K562 (cell line): Measurements from ENCODE around the gene CCDC106. TPM values are rescaled to one million over a fixed set of nuclear protein-coding genes. Genes with fewer than 3 reads are reported as not detected.

Source experiments
- ATAC-seq: fragments of 200-7000 bp; cut with Tn5 transposase; 3 replicates; pipeline ENCODE4 v1.9.1; 2020; ENCODE audit warnings: moderate library complexity
- BruUV-seq: library from RNA; stranded (reverse); fragments of 400-500 nt; replicated peaks from 2 replicates; lab custom pipeline; 2021; lab: Mats Ljungman, UMichigan
- CTCF ChIA-PET: fragments of 300-600 bp; formaldehyde crosslinking; extraction: SDS; loops from one replicate; lab custom pipeline; 2021; ENCODE audit warnings: low intra/inter-chr PET ratio; lab: Yijun Ruan, JAX
- POLR2A ChIA-PET: fragments of 300-600, 350-650 bp; sonication (Branson Sonifier 250); formaldehyde crosslinking; extraction: SDS; loops from one replicate; lab custom pipeline; 2021; ENCODE audit warnings: antibody characterized with exemption, inconsistent platforms; lab: Yijun Ruan, JAX
- DNase-seq, 4 experiments: peaks; one replicate each; pipeline versions ENCODE4 v3.0.0 to v3.0.0-alpha.2; 2011 to 2018; ENCODE audit warnings: low spot score in 3 of 4, mixed read lengths in 3 of 4; ENCODE audit errors: extremely low read depth in 1 of 4
- FAIRE-seq: peaks from 2 replicates; lab custom pipeline; 2011; peaks lifted over from hg19 to GRCh38; lab: Jason Lieb, UNC
- H2AFZ ChIP-seq: 2 replicates; pipeline ENCODE4 v1.6.0; 2011; ENCODE audit warnings: low read depth, low read length, control low read depth, inconsistent platforms
- H3K27ac ChIP-seq: fragments of 200-600 bp; 3 replicates; pipeline ENCODE4 v1.8.0; 2011; ENCODE audit warnings: low read depth, mild to moderate bottlenecking, control low read depth, inconsistent platforms, low read length, moderate library complexity, mixed read lengths; ENCODE audit errors: extremely low read depth
- H3K27me3 ChIP-seq, 2 experiments: fragments of 300-600 bp in 1 of 2; 2 replicates in 1 of 2; 3 replicates in 1 of 2; pipeline versions ENCODE4 v1.6.0 to v1.8.0; 2011; ENCODE audit warnings: inconsistent platforms in 2 of 2, low read length in 2 of 2, mild to moderate bottlenecking in 1 of 2, mixed read lengths in 1 of 2, moderate library complexity in 1 of 2; ENCODE audit not compliant: control insufficient read depth in 2 of 2, insufficient read depth in 2 of 2
- H3K36me3 ChIP-seq: fragments of 300-600 bp; 3 replicates; pipeline ENCODE4 v1.8.0; 2011; ENCODE audit warnings: mild to moderate bottlenecking, low read length, inconsistent platforms; ENCODE audit not compliant: control insufficient read depth, insufficient read depth
- H3K4me1 ChIP-seq, 2 experiments: fragments of 200-600 bp in 1 of 2; replicated peaks in 1 of 2; 2 replicates in 1 of 2; 3 replicates in 1 of 2; pipeline versions ENCODE4 v1.5.1 to v1.8.0; 2011; ENCODE audit warnings: inconsistent platforms in 2 of 2, low read length in 2 of 2, mild to moderate bottlenecking in 1 of 2, mixed read lengths in 1 of 2, moderate library complexity in 1 of 2; ENCODE audit not compliant: control insufficient read depth in 2 of 2, insufficient read depth in 2 of 2
- H3K4me2 ChIP-seq: 2 replicates; pipeline ENCODE4 v1.6.1; 2011; ENCODE audit warnings: low read length, control low read depth, inconsistent platforms, mixed read lengths; ENCODE audit not compliant: insufficient read depth
- H3K4me3 ChIP-seq: fragments of 200-600 bp; sonication (generic), shearing (Covaris generic); 2 replicates; pipeline ENCODE4 v1.5.1; 2016; ENCODE audit warnings: control low read depth, inconsistent platforms
- H3K79me2 ChIP-seq: fragments of 200-600 bp; 3 replicates; pipeline ENCODE4 v1.8.0; 2011; ENCODE audit warnings: low read length, inconsistent platforms; ENCODE audit not compliant: control insufficient read depth, insufficient read depth
- H3K9ac ChIP-seq, 2 experiments: 2 replicates each; pipeline versions ENCODE4 v1.6.0 to v1.6.1; 2011; ENCODE audit warnings: low read depth in 2 of 2, low read length in 2 of 2, control low read depth in 1 of 2, inconsistent platforms in 1 of 2, mild to moderate bottlenecking in 1 of 2, mixed read lengths in 1 of 2; ENCODE audit not compliant: insufficient read depth in 1 of 2
- H3K9me1 ChIP-seq: one replicate; pipeline ENCODE4 v1.6.0; 2011; ENCODE audit warnings: inconsistent platforms, mild to moderate bottlenecking, low read length, moderate library complexity; ENCODE audit not compliant: control insufficient read depth, insufficient read depth
- H3K9me3 ChIP-seq: replicated peaks from 2 replicates; pipeline ENCODE4 v1.5.1; 2011; ENCODE audit warnings: low read depth, low read length, inconsistent platforms; ENCODE audit not compliant: control insufficient read depth, insufficient read depth
- H4K20me1 ChIP-seq: replicated peaks from 2 replicates; pipeline ENCODE4 v1.6.1; 2011; ENCODE audit warnings: low read length, inconsistent platforms, mixed read lengths; ENCODE audit not compliant: control insufficient read depth, insufficient read depth
- BRD4 ChIP-seq: fragments of 200-600 bp; sonication (generic); IDR thresholded peaks from 2 replicates; pipeline ENCODE4 v1.6.1; 2017; ENCODE audit warnings: inconsistent platforms
- EGR1 ChIP-seq: fragments of 450-650 bp; conservative IDR thresholded peaks from 2 replicates; pipeline ENCODE4 v1.6.1; 2017; ENCODE audit warnings: mild to moderate bottlenecking
- ETS2 ChIP-seq: IDR thresholded peaks from 2 replicates; pipeline ENCODE4 v1.6.1; 2016; ENCODE audit warnings: borderline replicate concordance, missing genetic modification characterization, mild to moderate bottlenecking, moderate library complexity, missing compliant biosample characterization; ENCODE audit not compliant: poor library complexity, severe bottlenecking
- GABPB2 ChIP-seq: fragments of 250-450 bp; sonication (Bioruptor Pico); conservative IDR thresholded peaks from 2 replicates; pipeline ENCODE4 v1.5.1; 2021; ENCODE audit warnings: mild to moderate bottlenecking
- IFI16 ChIP-seq: fragments of 250-450 bp; sonication (Bioruptor Pico); IDR thresholded peaks from 2 replicates; pipeline ENCODE4 v2.1.2; 2022; ENCODE audit warnings: mild to moderate bottlenecking, inconsistent platforms
- MCM2 ChIP-seq: fragments of 450-650 bp; IDR thresholded peaks from 2 replicates; pipeline ENCODE4 v1.6.1; 2017; ENCODE audit warnings: low read depth, mild to moderate bottlenecking
- MLX ChIP-seq, 2 experiments: fragments of 450-650 bp in 1 of 2; sonication (generic) in 1 of 2; formaldehyde crosslinking; conservative IDR thresholded peaks; 2 replicates each; pipeline versions ENCODE4 v1.4.0 to v1.8.1; 2020 to 2022; ENCODE audit warnings: mild to moderate bottlenecking in 1 of 2, missing genetic modification reagents in 1 of 2
- MTA1 ChIP-seq: fragments of 450-650 bp; IDR thresholded peaks from 2 replicates; pipeline ENCODE4 v1.6.1; 2017; ENCODE audit warnings: borderline replicate concordance
- PKNOX1 ChIP-seq: fragments of 450-650 bp; IDR thresholded peaks from 2 replicates; pipeline ENCODE4 v1.6.1; 2016
- PTBP1 ChIP-seq: fragments of 200-400 bp; formaldehyde crosslinking; IDR thresholded peaks from 2 replicates; pipeline ENCODE4 v1.6.1; 2017; ENCODE audit warnings: low read depth, low read length
- SMARCB1 ChIP-seq: IDR thresholded peaks from 2 replicates; pipeline ENCODE4 v1.6.1; 2011; ENCODE audit warnings: improper control_type of control experiment, low read depth; ENCODE audit not compliant: insufficient read length
- TOE1 ChIP-seq, 2 experiments: fragments of 450-650 bp in 1 of 2; sonication (generic) in 1 of 2; formaldehyde crosslinking in 1 of 2; IDR thresholded peaks; 2 replicates each; pipeline versions ENCODE4 v1.7.1 to v1.8.0; 2016 to 2022; ENCODE audit warnings: borderline replicate concordance in 2 of 2, mild to moderate bottlenecking in 2 of 2, antibody characterized with exemption in 1 of 2, inconsistent platforms in 1 of 2, low read depth in 1 of 2, missing genetic modification reagents in 1 of 2, moderate library complexity in 1 of 2
- ZEB2 ChIP-seq: fragments of 450-650 bp; IDR thresholded peaks from 2 replicates; pipeline ENCODE4 v1.6.1; 2016
- ZNF140 ChIP-seq: fragments of 250-450 bp; sonication (Bioruptor Pico); IDR thresholded peaks from 2 replicates; pipeline ENCODE4 v1.8.0; 2021; ENCODE audit warnings: moderate library complexity, mild to moderate bottlenecking, inconsistent platforms
- ZNF217 ChIP-seq: sonication (generic); formaldehyde crosslinking; IDR thresholded peaks from 2 replicates; pipeline ENCODE4 v1.8.0; 2022; ENCODE audit warnings: mild to moderate bottlenecking, missing genetic modification reagents
- WGBS: fragments of 100-300 bp; shearing (Covaris generic); methylation state at CpG from one replicate; pipeline ENCODE4 v1.1.6; 2016; ENCODE audit warnings: low coverage, mixed read lengths; ENCODE audit not compliant: insufficient coverage; ENCODE audit errors: missing lambda C conversion rate; 5-methylcytosine and 5-hydroxymethylcytosine counted together
- in situ Hi-C: fragments of 300-500 bp; cut with MboI; formaldehyde crosslinking; loops from 4 replicates; pipeline ENCODE4 v1.15.0; 2018; ENCODE audit warnings: inconsistent platforms, mixed read lengths
- intact Hi-C: fragments of 100-400 bp; cut with micrococcal nuclease; formaldehyde crosslinking; loops from 2 replicates; pipeline ENCODE4 v1.14.2; 2022
- polyA plus RNA-seq, 8 experiments: library from polyadenylated mRNA; depleted of rRNA in 4 of 8; stranded (reverse) in 5 of 8; unstranded in 3 of 8; fragments of >200 nt; fragmentation: Nextera tagmentation in 2 of 8; fragmentation: Illumina TruSeq in 1 of 8; extraction: Ambion mirVana in 2 of 8; extraction: Trizol in 1 of 8; gene quantifications; 2 replicates each; pipeline versions ENCODE4 v1.2.1 to v1.2.3, GENCODE V29; 2011 to 2014; ENCODE audit warnings: inconsistent platforms in 1 of 8, missing spikeins in 1 of 8
- total RNA-seq, 7 experiments: library from RNA; depleted of rRNA in 6 of 7; stranded (reverse); fragments of >200 nt in 6 of 7; fragmentation: Illumina TruSeq in 2 of 7; extraction: Trizol in 2 of 7; gene quantifications; 2 replicates each; pipeline versions ENCODE4 v1.2.1 to v1.2.3, GENCODE V29; 2011 to 2021; ENCODE audit warnings: low replicate concordance in 1 of 7
- TF ChIP-seq, protein P1 (sequence below), 2 experiments: IDR thresholded peaks in 1 of 2; conservative IDR thresholded peaks in 1 of 2; 2 replicates each; pipeline ENCODE4 v1.6.1; 2016; ENCODE audit warnings: low read depth in 2 of 2, mild to moderate bottlenecking in 1 of 2, missing compliant biosample characterization in 1 of 2, missing genetic modification characterization in 1 of 2, moderate library complexity in 1 of 2

Gene CCDC106
- total and polyA plus RNA-seq, 9 of the 15 experiments (the other 6 are each of a cell fraction or from before 2014, with no cell fraction given), result 0.10 to 27.5 (median 15.0) TPM; not detected in 1

DNA sequence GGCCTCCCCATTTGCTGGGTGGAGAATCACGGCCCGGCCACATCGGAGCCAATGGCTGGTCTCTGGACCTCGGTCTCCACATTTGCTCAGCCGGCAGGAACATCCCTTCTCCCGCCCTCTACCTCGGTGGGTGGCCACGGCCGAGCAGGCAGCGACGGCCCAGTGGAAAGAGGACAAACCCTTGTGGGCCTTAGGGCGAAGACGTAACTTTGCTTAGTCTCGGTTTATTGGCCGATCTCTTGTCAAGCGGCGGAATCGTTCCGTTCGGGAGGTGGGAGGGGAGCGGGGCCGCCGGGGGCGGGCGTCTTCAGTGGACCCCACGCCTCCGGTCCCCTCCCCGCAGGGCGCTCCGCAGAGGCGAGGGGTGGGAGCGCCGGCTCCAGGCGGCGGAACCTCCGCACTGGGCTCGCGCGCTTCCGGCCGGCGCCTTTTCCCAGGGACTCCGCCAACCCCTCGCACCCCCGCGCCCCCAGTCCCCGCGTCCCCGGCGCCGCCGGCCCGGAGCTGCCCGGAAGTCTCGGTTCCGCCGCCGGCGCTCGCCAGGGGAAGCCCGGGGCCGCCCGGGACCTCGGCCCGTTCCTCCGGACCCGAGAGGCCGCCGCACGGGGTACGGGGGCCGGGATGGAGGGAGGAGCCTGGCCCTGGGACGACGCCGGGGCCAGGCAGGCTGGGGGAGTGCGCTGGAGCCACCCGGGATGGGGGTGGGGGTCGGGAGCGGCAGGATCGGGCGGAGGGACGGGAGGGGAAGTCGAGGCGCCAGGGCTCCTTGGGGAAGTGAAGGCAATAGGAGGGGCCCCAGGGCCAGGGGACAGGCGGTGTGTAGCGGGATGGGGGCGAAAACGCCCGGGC, 7.2 kb upstream of the CCDC106 start, which contains the start of gene ZNF580:
TSS of gene ZNF580 (plus strand) at position 426 of the 849 bp plus-strand sequence. CDS start 1,507 bp downstream, outside the sequence.
- FAIRE-seq (peak; percentile 78), DNase-seq (peak; percentile 80 to 87 (median 86)), ATAC-seq (peak; percentile 79)
- ChIA-PET CTCF (interaction anchor here (1.1 to 1.2 kb wide), 2 partner anchors 13 kb away, joined by 5 read pairs; partner anchors contain the start of gene U2AF2), POLR2A (interaction anchor here (0.6 to 1.0 kb wide), 2 partner anchors 23 to 798 kb away, joined by 3 to 4 read pairs; no protein-coding TSS in a partner anchor)
- intact Hi-C loops (no loop called here), in situ Hi-C loops (loop anchor here (25.0 kb wide), 2 partner anchors 504 to 672 kb away; partner anchors contain the start of genes TNNT1 and ZSCAN5A)
- Histone ChIP-seq H3K4me3 (peak within 1 kb of the TSS; percentile 94), H2AFZ (peak within 1 kb of the TSS; percentile 58), H3K27ac (peak within 1 kb of the TSS; percentile 74), H3K4me1 (peaks cover 43 to 64% of the 10 kb centered on the region in 2 experiments), H3K9me1 (no peaks in the 10 kb centered on the region), H3K36me3 (peaks cover 30% of the 10 kb centered on the region; the same call in 2 of the 3 replicates), H3K79me2 (peaks cover 85% of the 10 kb centered on the region), H3K9ac (peak within 1 kb of the TSS; percentile 79 to 89), H3K27me3 (no peaks in the 10 kb centered on the region), H4K20me1 (no peaks in the 10 kb centered on the region), H3K4me2 (peak within 1 kb of the TSS; percentile 91), H3K9me3 (no peaks in the 10 kb centered on the region)
- no TSS peak for BruUV-seq
- 5% methylated on average over 27 of the region's 89 CpGs for WGBS
- TF ChIP-seq MLX (CRISPR knock-in tag; conservative IDR thresholded peaks at IDR 0.05) (0 out of 4 replicates have a peak, but pooled peaks of 1 of the 2 experiments have one; percentile 54), EGR1 (peak; percentile 78), BRD4 (no peak), MTA1 (no peak), GABPB2 (CRISPR knock-in tag) (no peak), PKNOX1 (no peak), ZEB2 (peak; percentile 62; the same call in 1 of the 2 replicates), ETS2 (tag) (no peak), IFI16 (CRISPR knock-in tag) (no peak), PTBP1 (no peak), ZNF140 (CRISPR knock-in tag) (no peak), SMARCB1 (no peak), MCM2 (no peak), ZNF217 (CRISPR knock-in tag) (no peak), TOE1 (IDR thresholded peaks at IDR 0.05; ENCODE audit: borderline replicate concordance) (no peak), TOE1 (CRISPR knock-in tag; IDR thresholded peaks at IDR 0.05; ENCODE audit: borderline replicate concordance, low read depth) (no peak)
- TF ChIP-seq, protein P1, sequence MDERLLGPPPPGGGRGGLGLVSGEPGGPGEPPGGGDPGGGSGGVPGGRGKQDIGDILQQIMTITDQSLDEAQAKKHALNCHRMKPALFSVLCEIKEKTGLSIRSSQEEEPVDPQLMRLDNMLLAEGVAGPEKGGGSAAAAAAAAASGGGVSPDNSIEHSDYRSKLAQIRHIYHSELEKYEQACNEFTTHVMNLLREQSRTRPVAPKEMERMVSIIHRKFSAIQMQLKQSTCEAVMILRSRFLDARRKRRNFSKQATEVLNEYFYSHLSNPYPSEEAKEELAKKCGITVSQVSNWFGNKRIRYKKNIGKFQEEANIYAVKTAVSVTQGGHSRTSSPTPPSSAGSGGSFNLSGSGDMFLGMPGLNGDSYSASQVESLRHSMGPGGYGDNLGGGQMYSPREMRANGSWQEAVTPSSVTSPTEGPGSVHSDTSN (CRISPR knock-in tag; IDR thresholded peaks at IDR 0.05; ENCODE audit: low read depth), result no peak
- TF ChIP-seq, protein P1 (tag; conservative IDR thresholded peaks at IDR 0.05; ENCODE audit: low read depth), result no peak
